A549 (cell line): ENCODE measurements around the gene DNAJC18. TPM values are rescaled to one million over a fixed set of nuclear protein-coding genes. Genes with fewer than 3 reads are reported as not detected.

Experiments used
- ATAC-seq, 2 experiments: fragments of 200-7000 bp in 1 of 2; fragments of >200 bp in 1 of 2; cut with Nextera tagmentation in 1 of 2; cut with Tn5 transposase in 1 of 2; 3 replicates each; pipeline versions ENCODE4 v1.8.0 to v1.9.1; 2018 to 2020; ENCODE audit warnings: mild to moderate bottlenecking in 1 of 2, moderate library complexity in 1 of 2
- CTCF ChIA-PET: fragments of 300-600 bp; sonication (Branson Sonifier 250); formaldehyde crosslinking; extraction: SDS; loops from one replicate; lab custom pipeline; 2021; ENCODE audit warnings: antibody characterized with exemption, inconsistent platforms; lab: Yijun Ruan, JAX
- POLR2A ChIA-PET: fragments of 350-600 bp; formaldehyde crosslinking; extraction: SDS; loops from one replicate; lab custom pipeline; 2021; ENCODE audit warnings: antibody characterized with exemption, inconsistent platforms; lab: Yijun Ruan, JAX
- DNase-seq, 2 experiments: peaks; one replicate each; pipeline versions ENCODE4 v3.0.0 to v3.0.0-alpha.2; 2011 to 2016; ENCODE audit warnings: low read depth in 1 of 2, low spot score in 1 of 2
- FAIRE-seq: peaks from 2 replicates; lab custom pipeline; 2011; peaks lifted over from hg19 to GRCh38; lab: Jason Lieb, UNC
- H3K27ac ChIP-seq, 2 experiments: fragments of >200 bp; sonication (Bioruptor Twin); formaldehyde crosslinking; 3 replicates each; pipeline ENCODE4 v1.5.1; 2016 to 2017
- H3K4me1 ChIP-seq: fragments of >200 bp; sonication (Bioruptor Twin); formaldehyde crosslinking; 3 replicates; pipeline ENCODE4 v1.6.1; 2016
- H3K4me2 ChIP-seq: fragments of >200 bp; sonication (Bioruptor Twin); formaldehyde crosslinking; 3 replicates; pipeline ENCODE4 v1.6.1; 2016
- H3K4me3 ChIP-seq: fragments of >200 bp; sonication (Bioruptor Twin); formaldehyde crosslinking; 3 replicates; pipeline ENCODE4 v1.5.1; 2016
- H3K9me3 ChIP-seq: fragments of >200 bp; sonication (Bioruptor Twin); formaldehyde crosslinking; 3 replicates; pipeline ENCODE4 v1.6.1; 2016
- BCL3 ChIP-seq: fragments of >200 bp; sonication (Bioruptor Twin); formaldehyde crosslinking; IDR thresholded peaks from 3 replicates; pipeline ENCODE4 v1.6.1; 2016
- CBX2 ChIP-seq: fragments of 200-600 bp; sonication (generic); IDR thresholded peaks from 2 replicates; pipeline ENCODE4 v1.6.1; 2016; ENCODE audit warnings: low read depth, mild to moderate bottlenecking, borderline replicate concordance
- EHF ChIP-seq: fragments of 250-450 bp; sonication (Bioruptor Pico); IDR thresholded peaks from 2 replicates; pipeline ENCODE4 v1.5.0; 2020; ENCODE audit warnings: mild to moderate bottlenecking
- ESRRA ChIP-seq: fragments of 150-350 bp; IDR thresholded peaks from 2 replicates; pipeline ENCODE4 v1.6.1; 2014; ENCODE audit warnings: mild to moderate bottlenecking, low read length, borderline replicate concordance
- FOXS1 ChIP-seq: fragments of 250-450 bp; sonication (Bioruptor Pico); IDR thresholded peaks from 2 replicates; pipeline ENCODE4 v1.5.0; 2020; ENCODE audit warnings: mild to moderate bottlenecking, moderate library complexity
- HES2 ChIP-seq: fragments of >200 bp; sonication (Bioruptor Twin); formaldehyde crosslinking; IDR thresholded peaks from 2 replicates; pipeline ENCODE4 v1.6.1; 2016
- HEYL ChIP-seq: fragments of 250-450 bp; sonication (Bioruptor Pico); IDR thresholded peaks from 2 replicates; pipeline ENCODE4 v1.8.0; 2021; ENCODE audit warnings: mild to moderate bottlenecking, moderate library complexity
- JUNB ChIP-seq: fragments of >200 bp; sonication (Bioruptor Twin); formaldehyde crosslinking; IDR thresholded peaks from 2 replicates; pipeline ENCODE4 v1.6.1; 2016
- MAZ ChIP-seq: fragments of 150-350 bp; IDR thresholded peaks from 2 replicates; pipeline ENCODE4 v1.6.1; 2014; ENCODE audit warnings: antibody characterized with exemption, low read depth, low read length, borderline replicate concordance
- MYC ChIP-seq: IDR thresholded peaks from 2 replicates; pipeline ENCODE4 v1.6.1; 2012; ENCODE audit warnings: mild to moderate bottlenecking, inconsistent platforms, low read length, improper control_type of control experiment, borderline replicate concordance
- PBX3 ChIP-seq: IDR thresholded peaks from 2 replicates; pipeline ENCODE4 v1.6.1; 2012
- PHF8 ChIP-seq: fragments of 200-600 bp; sonication (generic); IDR thresholded peaks from 2 replicates; pipeline ENCODE4 v1.6.1; 2016; ENCODE audit warnings: low read depth, mild to moderate bottlenecking, antibody characterized with exemption, moderate library complexity, borderline replicate concordance
- POLR2A ChIP-seq: IDR thresholded peaks from 2 replicates; pipeline ENCODE4 v1.6.1; 2012; ENCODE audit warnings: mild to moderate bottlenecking, low read length
- POLR2AphosphoS2 ChIP-seq: conservative IDR thresholded peaks from 2 replicates; pipeline ENCODE4 v1.6.1; 2012; ENCODE audit warnings: low read length, improper control_type of control experiment, inconsistent platforms
- RARB ChIP-seq: fragments of 250-450 bp; sonication (Bioruptor Pico); IDR thresholded peaks from 2 replicates; pipeline ENCODE4 v1.8.0; 2021; ENCODE audit warnings: mild to moderate bottlenecking, moderate library complexity
- RNF2 ChIP-seq: fragments of 200-600 bp; sonication (generic); IDR thresholded peaks from 2 replicates; pipeline ENCODE4 v1.6.1; 2016; ENCODE audit warnings: low read depth, mild to moderate bottlenecking, antibody characterized with exemption, moderate library complexity, borderline replicate concordance
- SMC3 ChIP-seq: fragments of >200 bp; sonication (Bioruptor Twin); formaldehyde crosslinking; IDR thresholded peaks from 3 replicates; pipeline ENCODE4 v1.6.1; 2018; ENCODE audit warnings: inconsistent platforms
- ZSCAN20 ChIP-seq: fragments of 250-450 bp; sonication (Bioruptor Pico); IDR thresholded peaks from 2 replicates; pipeline ENCODE4 v1.8.0; 2022; ENCODE audit warnings: mild to moderate bottlenecking, moderate library complexity
- WGBS: methylation state at CpG from one replicate; pipeline ENCODE4 v1.1.6; 2017; ENCODE audit errors: missing lambda C conversion rate; 5-methylcytosine and 5-hydroxymethylcytosine counted together
- polyA plus RNA-seq, 4 experiments: library from polyadenylated mRNA; depleted of rRNA in 3 of 4; stranded (reverse); fragments of >200 nt; fragmentation: RNase III in 1 of 4; extraction: RNeasy Plus Mini Kit Qiagen cat#74134 plus additional on column Dnase treatment in 1 of 4; gene quantifications; 2 replicates in 3 of 4; 3 replicates in 1 of 4; pipeline ENCODE4 v1.2.3, GENCODE V29; 2011 to 2017
- TF ChIP-seq, protein P1 (sequence below): fragments of >200 bp; sonication (Bioruptor Twin); formaldehyde crosslinking; IDR thresholded peaks from 3 replicates; pipeline ENCODE4 v1.5.1; 2016
- TF ChIP-seq, protein P2 (sequence below): fragments of 250-450 bp; sonication (Bioruptor Pico); IDR thresholded peaks from 2 replicates; pipeline ENCODE4 v1.5.0; 2021; ENCODE audit warnings: mild to moderate bottlenecking, moderate library complexity, borderline replicate concordance

DNAJC18 gene
- polyA plus RNA-seq, 2 of the 4 experiments (the other 2 are of a cell fraction) = 5.3 TPM

- FAIRE-seq (no peak), DNase-seq (no peak), ATAC-seq (peak in 1 of 2 experiments; percentile 2; a peak in 2 of 6 replicates)
- H3K9me3 ChIP-seq = no peaks in the 10 kb centered on the region
- H3K4me1 ChIP-seq = peaks cover 8% of the 10 kb centered on the region; the same call in 1 of the 3 replicates
- H3K4me2 ChIP-seq = peak overlapping the region; percentile 82
- 38% methylated on average over 8 of the region's 8 CpGs for WGBS
- ChIA-PET CTCF (interaction anchor here (0.6 to 8.4 kb wide), 7 partner anchors 9 to 227 kb away, joined by 3 to 88 read pairs (median 3); no protein-coding TSS in a partner anchor), POLR2A (interaction anchor here (0.7 to 1.1 kb wide), 2 partner anchors 8 to 13 kb away, joined by 3 read pairs; no protein-coding TSS in a partner anchor)
- TF ChIP-seq, protein P1, sequence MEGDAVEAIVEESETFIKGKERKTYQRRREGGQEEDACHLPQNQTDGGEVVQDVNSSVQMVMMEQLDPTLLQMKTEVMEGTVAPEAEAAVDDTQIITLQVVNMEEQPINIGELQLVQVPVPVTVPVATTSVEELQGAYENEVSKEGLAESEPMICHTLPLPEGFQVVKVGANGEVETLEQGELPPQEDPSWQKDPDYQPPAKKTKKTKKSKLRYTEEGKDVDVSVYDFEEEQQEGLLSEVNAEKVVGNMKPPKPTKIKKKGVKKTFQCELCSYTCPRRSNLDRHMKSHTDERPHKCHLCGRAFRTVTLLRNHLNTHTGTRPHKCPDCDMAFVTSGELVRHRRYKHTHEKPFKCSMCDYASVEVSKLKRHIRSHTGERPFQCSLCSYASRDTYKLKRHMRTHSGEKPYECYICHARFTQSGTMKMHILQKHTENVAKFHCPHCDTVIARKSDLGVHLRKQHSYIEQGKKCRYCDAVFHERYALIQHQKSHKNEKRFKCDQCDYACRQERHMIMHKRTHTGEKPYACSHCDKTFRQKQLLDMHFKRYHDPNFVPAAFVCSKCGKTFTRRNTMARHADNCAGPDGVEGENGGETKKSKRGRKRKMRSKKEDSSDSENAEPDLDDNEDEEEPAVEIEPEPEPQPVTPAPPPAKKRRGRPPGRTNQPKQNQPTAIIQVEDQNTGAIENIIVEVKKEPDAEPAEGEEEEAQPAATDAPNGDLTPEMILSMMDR = no peak
- TF ChIP-seq RARB (CRISPR knock-in tag) = no peak
- no peak for TF ChIP-seq RNF2
- no peak for TF ChIP-seq CBX2
- TF ChIP-seq PBX3 = no peak
- TF ChIP-seq POLR2AphosphoS2 = no peak
- TF ChIP-seq, all 56 proteins: peak for 0
- Histone ChIP-seq H3K27ac (peak overlapping the region; percentile 81 to 90), H3K4me3 (peak overlapping the region; percentile 73)
Observed at GRCh38 chr5:139438707-139439012, 665 bp downstream of the DNAJC18 start.

DNA sequence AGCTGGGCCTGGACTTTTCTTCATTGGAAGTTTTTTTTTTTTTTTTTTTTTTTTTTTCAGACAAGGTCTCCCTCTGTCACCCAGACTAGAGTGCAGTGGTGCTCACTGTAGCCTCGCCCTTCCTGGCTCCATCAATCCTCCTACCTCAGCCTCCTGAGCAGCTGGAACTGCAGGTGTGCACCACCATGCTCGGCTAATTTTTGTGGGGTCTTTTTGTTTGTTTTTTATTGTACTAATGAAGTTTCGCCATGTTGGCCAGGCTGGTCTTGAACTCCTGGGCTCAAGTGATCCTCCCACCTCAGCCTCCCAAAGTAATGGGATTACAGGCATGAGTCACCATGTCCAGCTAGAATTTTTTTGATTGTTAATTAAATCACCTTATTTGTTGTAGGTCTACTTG lies 3.6 kb downstream of the DNAJC18 start:
- H3K4me1 ChIP-seq = peaks cover 8% of the 10 kb centered on the region; the same call in 1 of the 3 replicates
- CTCF ChIA-PET = interaction anchor here (0.6 to 8.4 kb wide), 6 partner anchors 13 to 338 kb away, joined by 3 to 88 read pairs (median 4); no protein-coding TSS in a partner anchor
- ATAC-seq (no peak), DNase-seq (no peak), FAIRE-seq (no peak)
- WGBS = 89% methylated on average over 3 of the region's 3 CpGs
- TF ChIP-seq PHF8 (no peak), ZSCAN20 (CRISPR knock-in tag) (no peak), JUNB (no peak), ESRRA (no peak), FOXS1 (CRISPR knock-in tag) (no peak), HEYL (CRISPR knock-in tag) (no peak), PBX3 (no peak), MYC (no peak), POLR2A (no peak), BCL3 (no peak), POLR2AphosphoS2 (no peak), HES2 (no peak), EHF (no peak), SMC3 (no peak), MAZ (no peak)
- TF ChIP-seq, protein P2, sequence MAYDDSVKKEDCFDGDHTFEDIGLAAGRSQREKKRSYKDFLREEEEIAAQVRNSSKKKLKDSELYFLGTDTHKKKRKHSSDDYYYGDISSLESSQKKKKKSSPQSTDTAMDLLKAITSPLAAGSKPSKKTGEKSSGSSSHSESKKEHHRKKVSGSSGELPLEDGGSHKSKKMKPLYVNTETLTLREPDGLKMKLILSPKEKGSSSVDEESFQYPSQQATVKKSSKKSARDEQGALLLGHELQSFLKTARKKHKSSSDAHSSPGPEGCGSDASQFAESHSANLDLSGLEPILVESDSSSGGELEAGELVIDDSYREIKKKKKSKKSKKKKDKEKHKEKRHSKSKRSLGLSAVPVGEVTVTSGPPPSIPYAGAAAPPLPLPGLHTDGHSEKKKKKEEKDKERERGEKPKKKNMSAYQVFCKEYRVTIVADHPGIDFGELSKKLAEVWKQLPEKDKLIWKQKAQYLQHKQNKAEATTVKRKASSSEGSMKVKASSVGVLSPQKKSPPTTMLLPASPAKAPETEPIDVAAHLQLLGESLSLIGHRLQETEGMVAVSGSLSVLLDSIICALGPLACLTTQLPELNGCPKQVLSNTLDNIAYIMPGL (CRISPR knock-in tag) = no peak
- no peak overlapping the region for H3K4me3 ChIP-seq
- H3K9me3 ChIP-seq = no peaks in the 10 kb centered on the region
- H3K27ac ChIP-seq = no peak overlapping the region
- no peak overlapping the region for H3K4me2 ChIP-seq
- POLR2A ChIA-PET = no interaction called here
